MM.1S (cell line): ENCODE measurements around the gene ADAMTSL2.

Source experiments
- DNase-seq: peaks from one replicate; pipeline ENCODE4 v3.0.0-alpha.2; 2015
- H2AFZ ChIP-seq: fragments of 300-600 bp; sonication (generic); 2 replicates; pipeline ENCODE4 v1.6.0; 2016; ENCODE audit warnings: antibody characterized with exemption, low read length
- H3F3A ChIP-seq: fragments of 300-600 bp; sonication (generic); 2 replicates; pipeline ENCODE4 v1.6.1; 2016; ENCODE audit warnings: mild to moderate bottlenecking, antibody characterized with exemption, low read length, moderate library complexity, mixed read lengths; ENCODE audit not compliant: insufficient read depth
- H3K27ac ChIP-seq: fragments of 300-600 bp; sonication (generic); 2 replicates; pipeline ENCODE4 v1.5.1; 2016; ENCODE audit warnings: mild to moderate bottlenecking, low read length
- H3K27me3 ChIP-seq: fragments of 300-600 bp; sonication (generic); replicated peaks from 2 replicates; pipeline ENCODE4 v1.6.0; 2016; ENCODE audit warnings: low read length; ENCODE audit not compliant: insufficient read depth
- H3K36me3 ChIP-seq: fragments of 300-600 bp; sonication (generic); replicated peaks from 2 replicates; pipeline ENCODE4 v1.6.1; 2016; ENCODE audit warnings: mild to moderate bottlenecking, low read length, mixed read lengths; ENCODE audit not compliant: insufficient read depth
- H3K4me1 ChIP-seq: fragments of 300-600 bp; sonication (generic); 2 replicates; pipeline ENCODE4 v1.6.1; 2016; ENCODE audit warnings: low read length, mixed read lengths
- H3K4me2 ChIP-seq: fragments of 300-600 bp; sonication (generic); 2 replicates; pipeline ENCODE4 v1.6.0; 2016; ENCODE audit warnings: low read depth, low read length
- H3K4me3 ChIP-seq: fragments of 300-600 bp; sonication (generic); 2 replicates; pipeline ENCODE4 v1.5.1; 2016; ENCODE audit warnings: low read length, mixed read lengths
- H3K79me2 ChIP-seq: fragments of 300-600 bp; sonication (generic); 2 replicates; pipeline ENCODE4 v1.6.1; 2016; ENCODE audit warnings: mixed run types, low read length, mixed read lengths
- H3K9ac ChIP-seq: fragments of 300-600 bp; sonication (generic); 2 replicates; pipeline ENCODE4 v1.6.1; 2016; ENCODE audit warnings: low read length, mixed read lengths
- H3K9me2 ChIP-seq: fragments of 300-600 bp; sonication (generic); replicated peaks from 2 replicates; pipeline ENCODE4 v1.6.1; 2016; ENCODE audit warnings: mild to moderate bottlenecking, low read length, mixed read lengths; ENCODE audit not compliant: insufficient read depth
- H3K9me3 ChIP-seq: fragments of 300-600 bp; sonication (generic); replicated peaks from 2 replicates; pipeline ENCODE4 v1.6.1; 2016; ENCODE audit warnings: mild to moderate bottlenecking, low read length, mixed read lengths; ENCODE audit not compliant: insufficient read depth
- H4K20me1 ChIP-seq: fragments of 300-600 bp; sonication (generic); 2 replicates; pipeline ENCODE4 v1.6.1; 2016; ENCODE audit warnings: mild to moderate bottlenecking, low read length, moderate library complexity, mixed read lengths; ENCODE audit not compliant: insufficient read depth
- EZH2 ChIP-seq: fragments of 300-600 bp; sonication (generic); optimal IDR thresholded peaks from 2 replicates; pipeline ENCODE3; 2017; ENCODE audit warnings: low read depth, mild to moderate bottlenecking, antibody characterized with exemption, low read length, mixed read lengths
- EZH2phosphoT487 ChIP-seq: fragments of 300-600 bp; sonication (generic); IDR thresholded peaks from 2 replicates; pipeline ENCODE4 v1.6.1; 2018; ENCODE audit warnings: antibody characterized with exemption, low read length
- TF ChIP-seq, protein P1 (sequence below): fragments of 300-600 bp; sonication (generic); IDR thresholded peaks from 2 replicates; pipeline ENCODE4 v1.5.1; 2016; ENCODE audit warnings: antibody characterized with exemption, low read length, mixed read lengths

The ADAMTSL2 gene

DNA sequence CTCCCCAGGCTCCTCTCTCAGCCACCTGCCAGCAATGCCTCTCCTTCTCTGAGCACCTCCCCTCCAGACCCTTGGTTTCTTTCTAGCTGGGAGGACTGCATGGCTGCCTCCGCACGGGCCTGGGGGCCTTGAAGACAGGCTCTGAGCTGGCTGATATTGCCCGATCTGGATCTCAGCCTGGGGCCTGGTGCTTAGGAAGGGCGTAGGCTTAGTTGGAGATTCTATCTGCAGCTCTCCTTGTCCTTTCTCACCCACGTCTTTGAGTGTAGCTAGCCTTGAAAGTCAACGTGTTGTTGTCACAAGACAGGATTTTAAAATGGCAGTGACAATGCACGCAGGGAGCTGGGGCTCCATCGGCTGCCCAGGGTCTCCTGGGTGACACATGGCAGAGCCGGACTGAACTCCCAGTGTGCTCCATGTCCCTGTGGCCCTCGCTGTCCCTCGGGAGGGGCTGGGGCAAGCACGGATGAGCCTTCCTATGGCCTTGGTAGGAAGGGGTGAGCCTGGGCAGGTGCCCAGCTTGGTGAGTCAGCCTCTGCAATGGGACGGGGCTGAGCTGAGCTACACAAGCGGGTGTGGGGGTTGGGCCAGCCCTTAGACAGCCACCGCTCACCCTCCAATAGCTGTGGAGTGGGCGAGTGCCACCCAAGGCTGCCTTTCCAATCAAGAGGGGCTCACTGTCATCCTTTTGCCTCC lies 9.4 kb downstream of the ADAMTSL2 start:
- H3K4me2 ChIP-seq: no peak overlapping the region
- TF ChIP-seq EZH2 (no peak), EZH2phosphoT487 (no peak)
- TF ChIP-seq, protein P1, sequence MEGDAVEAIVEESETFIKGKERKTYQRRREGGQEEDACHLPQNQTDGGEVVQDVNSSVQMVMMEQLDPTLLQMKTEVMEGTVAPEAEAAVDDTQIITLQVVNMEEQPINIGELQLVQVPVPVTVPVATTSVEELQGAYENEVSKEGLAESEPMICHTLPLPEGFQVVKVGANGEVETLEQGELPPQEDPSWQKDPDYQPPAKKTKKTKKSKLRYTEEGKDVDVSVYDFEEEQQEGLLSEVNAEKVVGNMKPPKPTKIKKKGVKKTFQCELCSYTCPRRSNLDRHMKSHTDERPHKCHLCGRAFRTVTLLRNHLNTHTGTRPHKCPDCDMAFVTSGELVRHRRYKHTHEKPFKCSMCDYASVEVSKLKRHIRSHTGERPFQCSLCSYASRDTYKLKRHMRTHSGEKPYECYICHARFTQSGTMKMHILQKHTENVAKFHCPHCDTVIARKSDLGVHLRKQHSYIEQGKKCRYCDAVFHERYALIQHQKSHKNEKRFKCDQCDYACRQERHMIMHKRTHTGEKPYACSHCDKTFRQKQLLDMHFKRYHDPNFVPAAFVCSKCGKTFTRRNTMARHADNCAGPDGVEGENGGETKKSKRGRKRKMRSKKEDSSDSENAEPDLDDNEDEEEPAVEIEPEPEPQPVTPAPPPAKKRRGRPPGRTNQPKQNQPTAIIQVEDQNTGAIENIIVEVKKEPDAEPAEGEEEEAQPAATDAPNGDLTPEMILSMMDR: no peak

GRCh38 chr9:133545494-133546286 lies 11.2 kb downstream of the ADAMTSL2 start:
- Histone ChIP-seq H3K4me3 (no peak overlapping the region), H2AFZ (no peak overlapping the region), H4K20me1 (no peaks in the 10 kb centered on the region), H3K4me1 (no peaks in the 10 kb centered on the region), H3K9me2 (no peaks in the 10 kb centered on the region), H3K79me2 (no peaks in the 10 kb centered on the region), H3K4me2 (no peak overlapping the region), H3K27me3 (peaks cover 78% of the 10 kb centered on the region), H3K9ac (no peak overlapping the region), H3K9me3 (no peaks in the 10 kb centered on the region), H3F3A (no peaks in the 10 kb centered on the region), H3K27ac (no peak overlapping the region), H3K36me3 (no peaks in the 10 kb centered on the region)
- TF ChIP-seq, protein P1: no peak
- TF ChIP-seq EZH2 (no peak), EZH2phosphoT487 (no peak)
- no peak for DNase-seq

More for the DNA sequence above, 9.4 kb downstream of the ADAMTSL2 start:
- no peaks in the 10 kb centered on the region for H3K36me3 ChIP-seq
- H3K4me3 ChIP-seq: no peak overlapping the region
- no peaks in the 10 kb centered on the region for H3K4me1 ChIP-seq
- DNase-seq: no peak
- no peak overlapping the region for H2AFZ ChIP-seq
- H3K79me2 ChIP-seq: no peaks in the 10 kb centered on the region
- H3K9ac ChIP-seq: no peak overlapping the region
- peaks cover 90% of the 10 kb centered on the region for H3K27me3 ChIP-seq
- H3F3A ChIP-seq: no peaks in the 10 kb centered on the region
- no peaks in the 10 kb centered on the region for H3K9me3 ChIP-seq
- H4K20me1 ChIP-seq: no peaks in the 10 kb centered on the region; the same call in 1 of the 2 replicates
- H3K27ac ChIP-seq: no peak overlapping the region
- H3K9me2 ChIP-seq: no peaks in the 10 kb centered on the region

GRCh38 chr9:133546287-133546680 lies 11.8 kb downstream of the ADAMTSL2 start:
- no peak for DNase-seq
- Histone ChIP-seq H3K9me2 (no peaks in the 10 kb centered on the region), H3K27me3 (peaks cover 76% of the 10 kb centered on the region), H3K27ac (no peak overlapping the region), H4K20me1 (no peaks in the 10 kb centered on the region), H3K4me2 (no peak overlapping the region), H3K4me1 (no peaks in the 10 kb centered on the region), H3K9ac (no peak overlapping the region), H2AFZ (no peak overlapping the region), H3K36me3 (no peaks in the 10 kb centered on the region), H3K79me2 (no peaks in the 10 kb centered on the region), H3F3A (no peaks in the 10 kb centered on the region), H3K4me3 (no peak overlapping the region), H3K9me3 (no peaks in the 10 kb centered on the region)
- TF ChIP-seq EZH2: no peak
- TF ChIP-seq EZH2phosphoT487: no peak
